Endodermal cell (in vitro differentiated cells): ENCODE results near the gene SMAD3. TPM values are rescaled to one million over a fixed set of nuclear protein-coding genes. Genes with fewer than 3 reads are reported as not detected.

Source experiments
- DNase-seq: peaks from one replicate; pipeline ENCODE4 v3.0.0-alpha.2; 2017
- H3K27ac ChIP-seq: 2 replicates; pipeline ENCODE4 v1.5.1; 2013; ENCODE audit warnings: mild to moderate bottlenecking, low read depth, low read length, moderate library complexity
- H3K27me3 ChIP-seq: 2 replicates; pipeline ENCODE4 v1.6.1; 2013; ENCODE audit warnings: mild to moderate bottlenecking, low read length, moderate library complexity; ENCODE audit not compliant: insufficient read depth, control insufficient read depth, poor library complexity, severe bottlenecking
- H3K36me3 ChIP-seq: 2 replicates; pipeline ENCODE4 v1.7.0; 2013; ENCODE audit warnings: mild to moderate bottlenecking, low read length, moderate library complexity; ENCODE audit not compliant: control insufficient read depth, insufficient read depth
- H3K4me1 ChIP-seq: one replicate; pipeline ENCODE4 v1.7.0; 2013; ENCODE audit warnings: low read length; ENCODE audit not compliant: control insufficient read depth, insufficient read depth
- H3K4me3 ChIP-seq: 2 replicates; pipeline ENCODE4 v1.5.1; 2013; ENCODE audit warnings: mild to moderate bottlenecking, low read length, moderate library complexity
- H3K9ac ChIP-seq: 2 replicates; pipeline ENCODE4 v1.6.1; 2013; ENCODE audit warnings: mild to moderate bottlenecking, low read length, moderate library complexity; ENCODE audit not compliant: poor library complexity, severe bottlenecking; ENCODE audit errors: extremely low read depth
- H3K9me3 ChIP-seq: 2 replicates; pipeline ENCODE4 v1.6.1; 2013; ENCODE audit warnings: mild to moderate bottlenecking, low read length, moderate library complexity; ENCODE audit not compliant: control insufficient read depth
- H3K27ac Mint-ChIP-seq: 2 replicates; pipeline ENCODE4 v1.8.0; 2020; ENCODE audit warnings: mixed read lengths
- H3K27me3 Mint-ChIP-seq: 2 replicates; pipeline ENCODE4 v1.8.0; 2021; ENCODE audit warnings: mild to moderate bottlenecking, mixed read lengths; ENCODE audit not compliant: insufficient read depth
- H3K36me3 Mint-ChIP-seq: 2 replicates; pipeline ENCODE4 v1.8.0; 2020; ENCODE audit warnings: low read depth, mixed read lengths
- H3K4me1 Mint-ChIP-seq: 2 replicates; pipeline ENCODE4 v1.8.0; 2020; ENCODE audit warnings: mixed read lengths
- H3K4me3 Mint-ChIP-seq: 2 replicates; pipeline ENCODE4 v1.8.0; 2020; ENCODE audit warnings: mild to moderate bottlenecking, moderate library complexity, mixed read lengths
- H3K9me3 Mint-ChIP-seq: 2 replicates; pipeline ENCODE4 v1.8.0; 2020; ENCODE audit warnings: mild to moderate bottlenecking, mixed read lengths
- CTCF ChIP-seq: fragments of 200-600 bp; sonication (generic); conservative IDR thresholded peaks from 2 replicates; pipeline ENCODE4 v1.5.0; 2021; ENCODE audit warnings: antibody characterized with exemption, mild to moderate bottlenecking
- WGBS, 2 experiments: methylation state at CpG; one replicate each; pipeline versions ENCODE4 v1.1.5 to v1.1.7; 2013; ENCODE audit warnings: missing lambda C conversion rate in 2 of 2, mixed read lengths in 1 of 2; ENCODE audit not compliant: insufficient coverage in 1 of 2, insufficient read length in 1 of 2; 5-methylcytosine and 5-hydroxymethylcytosine counted together
- total RNA-seq, 2 donors: library from RNA; stranded (reverse); fragmentation: NEBNext Ultra II Directional in 1 of 2; extraction: Animal tissue kit (Norgen Biotek cat#: 25700) in 1 of 2; gene quantifications; 2 replicates in 1 of 2; 3 replicates in 1 of 2; pipeline ENCODE4 v1.2.1, GENCODE V29; 2021

SMAD3 gene
- total RNA-seq, 2 donors from 2014 or later, result 7.8 to 9.6 TPM

- peaks cover 46% of the 10 kb centered on the region for H3K4me1 Mint-ChIP-seq
- peaks cover 37% of the 10 kb centered on the region for H3K4me1 ChIP-seq
- H3K4me3 Mint-ChIP-seq, result no peak overlapping the region
- H3K27me3 ChIP-seq, result no peaks in the 10 kb centered on the region
- peaks cover 33% of the 10 kb centered on the region for H3K27me3 Mint-ChIP-seq
- H3K4me3 ChIP-seq, result peak overlapping the region; percentile 68
- peaks cover 11% of the 10 kb centered on the region for H3K36me3 ChIP-seq
- H3K36me3 Mint-ChIP-seq, result peaks cover 5% of the 10 kb centered on the region
- peaks cover 15% of the 10 kb centered on the region for H3K9me3 ChIP-seq
- no peak overlapping the region for H3K27ac ChIP-seq
- H3K9ac ChIP-seq, result no peak overlapping the region
- no peak overlapping the region for H3K27ac Mint-ChIP-seq
- no peak for TF ChIP-seq CTCF
- DNase-seq, result no peak
- 94 to 98% methylated on average over 2 of the region's 2 CpGs for WGBS, 2 experiments
- H3K9me3 Mint-ChIP-seq, result peaks cover 19% of the 10 kb centered on the region
These were observed 45.8 kb downstream of the SMAD3 start for GRCh38 chr15:67110958-67111864.

GRCh38 chr15:67114046-67114445 lies 48.6 kb downstream of the SMAD3 start:
- Mint-ChIP-seq H3K9me3 (peaks cover 19% of the 10 kb centered on the region), H3K4me3 (no peak overlapping the region), H3K36me3 (peaks cover 5% of the 10 kb centered on the region), H3K27ac (no peak overlapping the region), H3K4me1 (peaks cover 34% of the 10 kb centered on the region), H3K27me3 (peaks cover 38% of the 10 kb centered on the region)
- 91 to 95% methylated on average over 7 to 8 of the region's 8 CpGs for WGBS, 2 experiments
- no peak overlapping the region for H3K9ac ChIP-seq
- no peaks in the 10 kb centered on the region for H3K27me3 ChIP-seq
- peaks cover 23% of the 10 kb centered on the region for H3K4me1 ChIP-seq
- no peak for TF ChIP-seq CTCF
- no peak overlapping the region for H3K27ac ChIP-seq
- H3K9me3 ChIP-seq, result peaks cover 15% of the 10 kb centered on the region
- H3K36me3 ChIP-seq, result peaks cover 11% of the 10 kb centered on the region
- H3K4me3 ChIP-seq, result no peak overlapping the region
- no peak for DNase-seq

- no peak overlapping the region for H3K27ac Mint-ChIP-seq
- Histone ChIP-seq H3K27ac (no peak overlapping the region), H3K9ac (no peak overlapping the region), H3K9me3 (peaks cover 15% of the 10 kb centered on the region), H3K4me3 (no peak overlapping the region), H3K4me1 (peaks cover 19% of the 10 kb centered on the region), H3K27me3 (no peaks in the 10 kb centered on the region), H3K36me3 (peaks cover 11% of the 10 kb centered on the region)
- no peak for DNase-seq
- 72 to 75% methylated on average over 5 to 6 of the region's 6 CpGs for WGBS, 2 experiments
- TF ChIP-seq CTCF, result no peak
- H3K4me1 Mint-ChIP-seq, result peaks cover 30% of the 10 kb centered on the region
- H3K9me3 Mint-ChIP-seq, result peaks cover 19% of the 10 kb centered on the region
- H3K36me3 Mint-ChIP-seq, result peaks cover 5% of the 10 kb centered on the region
- peaks cover 37% of the 10 kb centered on the region for H3K27me3 Mint-ChIP-seq
- H3K4me3 Mint-ChIP-seq, result no peak overlapping the region
These were observed 49.6 kb downstream of the SMAD3 start for GRCh38 chr15:67114846-67115585.
